ENCODE data around the gene ADCY9. TPM values are rescaled to one million over a fixed set of nuclear protein-coding genes. Genes with fewer than 3 reads are reported as not detected.

The ADCY9 gene
- total and polyA plus RNA-seq, 2 experiments from 2014 or later = 2.2 to 18.3 TPM

DNA sequence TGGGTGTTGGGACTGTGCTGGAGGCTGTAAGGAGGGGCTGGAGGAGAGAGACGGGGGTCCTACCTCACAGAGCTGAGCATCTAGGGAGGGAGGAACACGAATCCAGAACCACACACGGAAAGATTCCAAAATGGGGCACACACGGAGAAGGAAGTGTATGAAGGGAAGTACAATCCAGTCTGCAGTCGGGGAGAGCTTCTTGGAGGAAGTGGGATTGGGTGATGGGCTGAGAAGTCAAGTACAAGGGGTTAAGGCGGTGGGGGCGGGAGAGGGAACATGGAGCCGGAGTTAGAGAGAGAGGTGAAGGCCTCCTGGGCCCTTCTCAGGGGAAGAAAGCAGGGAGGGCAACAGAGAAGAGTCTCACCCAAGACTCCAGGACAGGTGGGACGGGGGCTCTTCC is 128.2 kb downstream of the ADCY9 start:
- Histone ChIP-seq H3K27ac (ENCODE audit: low read depth) (no peak overlapping the region), H3K79me2 (replicated peaks; ENCODE audit: insufficient read depth) (no peaks in the 10 kb centered on the region)
- H3K27ac Mint-ChIP-seq = 0 out of 2 replicates have a peak overlapping the region, but pooled peaks have one; percentile 61

More for the DNA sequence above, 128.2 kb downstream of the ADCY9 start:
- DNase-seq (ENCODE audit: low spot score) = no peak
- ATAC-seq = no peak
- no peak overlapping the region for H3K4me3 Mint-ChIP-seq
- no peaks in the 10 kb centered on the region for H3K36me3 Mint-ChIP-seq (ENCODE audit: low read depth)
- no peak overlapping the region for H3K4me2 ChIP-seq
- H3K36me3 ChIP-seq (ENCODE audit: insufficient read depth) = no peaks in the 10 kb centered on the region
- peaks cover 6% of the 10 kb centered on the region; the same call in 2 of the 3 replicates for H3K4me1 Mint-ChIP-seq
- peaks cover 8% of the 10 kb centered on the region for H3K27me3 Mint-ChIP-seq (ENCODE audit: insufficient read depth, low read depth, poor library complexity)
- no peaks in the 10 kb centered on the region for H4K20me1 ChIP-seq (replicated peaks; ENCODE audit: insufficient read depth)
- no peaks in the 10 kb centered on the region for H3K9me2 ChIP-seq (ENCODE audit: insufficient read depth)
- H3F3A ChIP-seq (replicated peaks; ENCODE audit: low read depth) = no peaks in the 10 kb centered on the region
- H2AFZ ChIP-seq = no peak overlapping the region
- H3K27me3 ChIP-seq (ENCODE audit: insufficient read depth) = no peaks in the 10 kb centered on the region
- H3K9me3 Mint-ChIP-seq = no peaks in the 10 kb centered on the region
- no peaks in the 10 kb centered on the region for H3K4me1 ChIP-seq (ENCODE audit: insufficient read depth)
- TF ChIP-seq EZH2 (IDR thresholded peaks at IDR 0.05; ENCODE audit: low read depth, unreplicated experiment) = no peak
- TF ChIP-seq CREB1 (CRISPR knock-in tag; IDR thresholded peaks at IDR 0.05; ENCODE audit: low read depth) = no peak
- TF ChIP-seq CTCF (conservative IDR thresholded peaks at IDR 0.05; ENCODE audit: low read depth in 2 of 2) = no peak
- no peak for TF ChIP-seq STAT1 (IDR thresholded peaks at IDR 0.05; ENCODE audit: unreplicated experiment)
- no peak for TF ChIP-seq ZNF331 (CRISPR knock-in tag; IDR thresholded peaks at IDR 0.05; ENCODE audit: low read depth)
- TF ChIP-seq NANOG (IDR thresholded peaks at IDR 0.05; ENCODE audit: borderline replicate concordance) = no peak
- no peak for TF ChIP-seq ZNF114 (CRISPR knock-in tag; IDR thresholded peaks at IDR 0.05)
- no peak for TF ChIP-seq POLR2AphosphoS5 (IDR thresholded peaks at IDR 0.05; ENCODE audit: low read depth)
- no peak for TF ChIP-seq ZNF462 (CRISPR knock-in tag; IDR thresholded peaks at IDR 0.05)
- no peak for TF ChIP-seq REST (IDR thresholded peaks at IDR 0.05; ENCODE audit: unreplicated experiment)
- TF ChIP-seq, protein P1, sequence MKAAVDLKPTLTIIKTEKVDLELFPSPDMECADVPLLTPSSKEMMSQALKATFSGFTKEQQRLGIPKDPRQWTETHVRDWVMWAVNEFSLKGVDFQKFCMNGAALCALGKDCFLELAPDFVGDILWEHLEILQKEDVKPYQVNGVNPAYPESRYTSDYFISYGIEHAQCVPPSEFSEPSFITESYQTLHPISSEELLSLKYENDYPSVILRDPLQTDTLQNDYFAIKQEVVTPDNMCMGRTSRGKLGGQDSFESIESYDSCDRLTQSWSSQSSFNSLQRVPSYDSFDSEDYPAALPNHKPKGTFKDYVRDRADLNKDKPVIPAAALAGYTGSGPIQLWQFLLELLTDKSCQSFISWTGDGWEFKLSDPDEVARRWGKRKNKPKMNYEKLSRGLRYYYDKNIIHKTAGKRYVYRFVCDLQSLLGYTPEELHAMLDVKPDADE (IDR thresholded peaks at IDR 0.05) = no peak
- no peak overlapping the region for H3K4me3 ChIP-seq

Measured in GM23338 (cell line).